Liver (tissue), 9 donors: ENCODE data around the gene ZNF816. TPM values are rescaled to one million over a fixed set of nuclear protein-coding genes. Genes with fewer than 3 reads are reported as not detected.

ENCODE experiments used
- DNase-seq: peaks from one replicate; pipeline ENCODE4 v3.0.0-alpha.2; 2017; ENCODE audit warnings: low spot score
- H3K27ac ChIP-seq, 2 donors: one replicate each; pipeline ENCODE4 v1.7.0; 2013; ENCODE audit warnings: inconsistent platforms in 2 of 2, low read length in 2 of 2, control low read depth in 1 of 2, low read depth in 1 of 2, mild to moderate bottlenecking in 1 of 2
- H3K27me3 ChIP-seq, 4 donors: one replicate each; pipeline versions ENCODE4 v1.6.1 to v1.7.0; 2013; ENCODE audit warnings: low read length in 3 of 4, inconsistent platforms in 1 of 4, mild to moderate bottlenecking in 1 of 4, moderate library complexity in 1 of 4; ENCODE audit not compliant: control insufficient read depth in 4 of 4, insufficient read depth in 4 of 4
- H3K36me3 ChIP-seq, 4 donors: one replicate each; pipeline versions ENCODE4 v1.6.1 to v1.7.0; 2013; ENCODE audit warnings: low read length in 3 of 4, mild to moderate bottlenecking in 3 of 4, low read depth in 1 of 4, moderate library complexity in 1 of 4; ENCODE audit not compliant: control insufficient read depth in 4 of 4, insufficient read depth in 3 of 4
- H3K4me1 ChIP-seq, 4 donors: one replicate each; pipeline versions ENCODE4 v1.6.1 to v1.7.0; 2013; ENCODE audit warnings: low read length in 3 of 4, mild to moderate bottlenecking in 3 of 4, moderate library complexity in 1 of 4; ENCODE audit not compliant: control insufficient read depth in 4 of 4, insufficient read depth in 4 of 4
- H3K4me3 ChIP-seq, 3 donors: one replicate each; pipeline versions ENCODE4 v1.6.1 to v1.7.0; 2013; ENCODE audit warnings: low read length in 3 of 3, control low read depth in 1 of 3, low read depth in 1 of 3, mild to moderate bottlenecking in 1 of 3
- H3K9ac ChIP-seq, 2 donors: one replicate each; pipeline ENCODE4 v1.7.0; 2013; ENCODE audit warnings: low read length in 2 of 2, mild to moderate bottlenecking in 2 of 2, moderate library complexity in 2 of 2, control low read depth in 1 of 2, low read depth in 1 of 2
- H3K9me3 ChIP-seq, 4 donors: one replicate each; pipeline versions ENCODE4 v1.6.1 to v1.7.0; 2013; ENCODE audit warnings: low read length in 3 of 4; ENCODE audit not compliant: control insufficient read depth in 4 of 4
- EGR1 ChIP-seq, 2 donors: IDR thresholded peaks; 2 replicates each; pipeline ENCODE4 v1.6.1; 2016 to 2018; ENCODE audit warnings: antibody characterized with exemption in 2 of 2, low read depth in 2 of 2
- FOXA1 ChIP-seq: IDR thresholded peaks from 2 replicates; pipeline ENCODE4 v1.6.1; 2016; ENCODE audit warnings: antibody characterized with exemption
- FOXA2 ChIP-seq: IDR thresholded peaks from 2 replicates; pipeline ENCODE4 v1.6.1; 2016; ENCODE audit warnings: antibody characterized with exemption
- HNF4A ChIP-seq, 2 donors: conservative IDR thresholded peaks; 2 replicates each; pipeline ENCODE4 v1.6.1; 2016; ENCODE audit warnings: antibody characterized with exemption in 2 of 2, mild to moderate bottlenecking in 2 of 2
- HNF4G ChIP-seq: IDR thresholded peaks from 2 replicates; pipeline ENCODE4 v1.6.1; 2016; ENCODE audit warnings: antibody characterized with exemption
- JUND ChIP-seq, 2 donors: IDR thresholded peaks; 2 replicates each; pipeline ENCODE4 v1.6.1; 2016; ENCODE audit warnings: antibody characterized with exemption in 2 of 2
- NR2F2 ChIP-seq: IDR thresholded peaks from 2 replicates; pipeline ENCODE4 v1.6.1; 2016; ENCODE audit warnings: antibody characterized with exemption
- RXRA ChIP-seq, 2 donors: IDR thresholded peaks; 2 replicates each; pipeline ENCODE4 v1.6.1; 2017 to 2018; ENCODE audit warnings: antibody characterized with exemption in 2 of 2, mild to moderate bottlenecking in 1 of 2
- SP1 ChIP-seq: IDR thresholded peaks from 2 replicates; pipeline ENCODE4 v1.6.1; 2018; ENCODE audit warnings: antibody characterized with exemption, mild to moderate bottlenecking
- TAF1 ChIP-seq: conservative IDR thresholded peaks from 2 replicates; pipeline ENCODE4 v1.6.1; 2016; ENCODE audit warnings: antibody characterized with exemption, mild to moderate bottlenecking
- WGBS: extraction: QIAGEN DNeasy Blood & Tissue Kit; methylation state at CpG from one replicate; pipeline ENCODE4 v1.1.7; 2013; 5-methylcytosine and 5-hydroxymethylcytosine counted together
- polyA plus RNA-seq, 2 donors: library from polyadenylated mRNA; stranded (reverse) in 1 of 2; unstranded in 1 of 2; fragments of 200-250 nt in 1 of 2; fragments of >200 nt in 1 of 2; fragmentation: Nextera tagmentation in 1 of 2; extraction: Ambion mirVana in 1 of 2; gene quantifications; one replicate each; pipeline versions ENCODE4 v1.2.1 to v1.2.3, GENCODE V29; 2013 to 2015
- total RNA-seq, 2 donors: library from RNA; depleted of rRNA; stranded (reverse); fragments of >200 nt; gene quantifications; one replicate each; pipeline ENCODE4 v1.2.3, GENCODE V29; 2014
- TF ChIP-seq, protein P1 (sequence below): fragments of 150-350 bp; IDR thresholded peaks from 2 replicates; pipeline ENCODE4 v1.5.1; 2017; ENCODE audit warnings: improper control_type of control experiment, low read depth, low read length; ENCODE audit not compliant: missing input control
- TF ChIP-seq, protein P2 (sequence below): IDR thresholded peaks from 2 replicates; pipeline ENCODE4 v1.6.1; 2016; ENCODE audit warnings: antibody characterized with exemption, mild to moderate bottlenecking
- TF ChIP-seq, protein P3 (sequence below): IDR thresholded peaks from 2 replicates; pipeline ENCODE4 v1.6.1; 2016; ENCODE audit warnings: antibody characterized with exemption
- TF ChIP-seq, protein P4 (sequence below): IDR thresholded peaks from 2 replicates; pipeline ENCODE4 v1.6.1; 2016; ENCODE audit warnings: antibody characterized with exemption
- TF ChIP-seq, protein P5 (sequence below): IDR thresholded peaks from 2 replicates; pipeline ENCODE4 v1.6.1; 2016; ENCODE audit warnings: antibody characterized with exemption
- donor health status: healthy.
- donor health status: healthy.
- donor health status: healthy.
- donor health status: healthy.
- donor health status: healthy.

ZNF816 gene
- total and polyA plus RNA-seq, 4 donors: 0.93 to 6.5 (median 1.7) TPM

DNA sequence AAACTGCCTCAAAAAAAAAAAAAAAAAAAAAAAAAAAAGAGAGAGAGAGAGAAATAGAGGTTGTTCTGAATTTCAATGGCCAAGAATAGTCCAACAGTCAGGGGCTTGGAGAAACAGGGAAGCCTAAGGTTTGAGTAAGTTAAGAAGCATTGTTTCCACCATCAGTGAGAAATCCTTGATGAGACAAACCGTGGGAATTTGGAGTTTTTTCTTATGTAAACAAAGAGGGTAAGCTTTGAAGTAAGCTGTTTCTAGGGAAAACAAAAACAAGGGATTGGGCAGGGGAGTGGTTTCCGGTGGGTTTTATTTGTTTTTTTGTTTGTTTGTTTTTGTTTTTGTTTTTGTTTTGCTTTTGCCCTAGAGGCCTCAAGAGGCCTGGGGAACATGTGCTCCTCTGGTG lies 39.8 kb upstream of the ZNF816 start:
- H3K9ac ChIP-seq: no peak overlapping the region
- no peak overlapping the region for H3K27ac ChIP-seq
- no peaks in the 10 kb centered on the region for H3K36me3 ChIP-seq
- no peaks in the 10 kb centered on the region for H3K4me1 ChIP-seq
- no peaks in the 10 kb centered on the region for H3K27me3 ChIP-seq
- WGBS: 37% methylated on average over 2 of the region's 2 CpGs
- DNase-seq: no peak
- TF ChIP-seq NR2F2: no peak
- TF ChIP-seq FOXA1: no peak
- TF ChIP-seq, protein P1, sequence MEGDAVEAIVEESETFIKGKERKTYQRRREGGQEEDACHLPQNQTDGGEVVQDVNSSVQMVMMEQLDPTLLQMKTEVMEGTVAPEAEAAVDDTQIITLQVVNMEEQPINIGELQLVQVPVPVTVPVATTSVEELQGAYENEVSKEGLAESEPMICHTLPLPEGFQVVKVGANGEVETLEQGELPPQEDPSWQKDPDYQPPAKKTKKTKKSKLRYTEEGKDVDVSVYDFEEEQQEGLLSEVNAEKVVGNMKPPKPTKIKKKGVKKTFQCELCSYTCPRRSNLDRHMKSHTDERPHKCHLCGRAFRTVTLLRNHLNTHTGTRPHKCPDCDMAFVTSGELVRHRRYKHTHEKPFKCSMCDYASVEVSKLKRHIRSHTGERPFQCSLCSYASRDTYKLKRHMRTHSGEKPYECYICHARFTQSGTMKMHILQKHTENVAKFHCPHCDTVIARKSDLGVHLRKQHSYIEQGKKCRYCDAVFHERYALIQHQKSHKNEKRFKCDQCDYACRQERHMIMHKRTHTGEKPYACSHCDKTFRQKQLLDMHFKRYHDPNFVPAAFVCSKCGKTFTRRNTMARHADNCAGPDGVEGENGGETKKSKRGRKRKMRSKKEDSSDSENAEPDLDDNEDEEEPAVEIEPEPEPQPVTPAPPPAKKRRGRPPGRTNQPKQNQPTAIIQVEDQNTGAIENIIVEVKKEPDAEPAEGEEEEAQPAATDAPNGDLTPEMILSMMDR: no peak
- TF ChIP-seq FOXA2: no peak
- TF ChIP-seq HNF4G: no peak
- no peak for TF ChIP-seq HNF4A (conservative IDR thresholded peaks at IDR 0.05)
- TF ChIP-seq, protein P2, sequence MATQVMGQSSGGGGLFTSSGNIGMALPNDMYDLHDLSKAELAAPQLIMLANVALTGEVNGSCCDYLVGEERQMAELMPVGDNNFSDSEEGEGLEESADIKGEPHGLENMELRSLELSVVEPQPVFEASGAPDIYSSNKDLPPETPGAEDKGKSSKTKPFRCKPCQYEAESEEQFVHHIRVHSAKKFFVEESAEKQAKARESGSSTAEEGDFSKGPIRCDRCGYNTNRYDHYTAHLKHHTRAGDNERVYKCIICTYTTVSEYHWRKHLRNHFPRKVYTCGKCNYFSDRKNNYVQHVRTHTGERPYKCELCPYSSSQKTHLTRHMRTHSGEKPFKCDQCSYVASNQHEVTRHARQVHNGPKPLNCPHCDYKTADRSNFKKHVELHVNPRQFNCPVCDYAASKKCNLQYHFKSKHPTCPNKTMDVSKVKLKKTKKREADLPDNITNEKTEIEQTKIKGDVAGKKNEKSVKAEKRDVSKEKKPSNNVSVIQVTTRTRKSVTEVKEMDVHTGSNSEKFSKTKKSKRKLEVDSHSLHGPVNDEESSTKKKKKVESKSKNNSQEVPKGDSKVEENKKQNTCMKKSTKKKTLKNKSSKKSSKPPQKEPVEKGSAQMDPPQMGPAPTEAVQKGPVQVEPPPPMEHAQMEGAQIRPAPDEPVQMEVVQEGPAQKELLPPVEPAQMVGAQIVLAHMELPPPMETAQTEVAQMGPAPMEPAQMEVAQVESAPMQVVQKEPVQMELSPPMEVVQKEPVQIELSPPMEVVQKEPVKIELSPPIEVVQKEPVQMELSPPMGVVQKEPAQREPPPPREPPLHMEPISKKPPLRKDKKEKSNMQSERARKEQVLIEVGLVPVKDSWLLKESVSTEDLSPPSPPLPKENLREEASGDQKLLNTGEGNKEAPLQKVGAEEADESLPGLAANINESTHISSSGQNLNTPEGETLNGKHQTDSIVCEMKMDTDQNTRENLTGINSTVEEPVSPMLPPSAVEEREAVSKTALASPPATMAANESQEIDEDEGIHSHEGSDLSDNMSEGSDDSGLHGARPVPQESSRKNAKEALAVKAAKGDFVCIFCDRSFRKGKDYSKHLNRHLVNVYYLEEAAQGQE: no peak
- TF ChIP-seq SP1: no peak
- TF ChIP-seq EGR1 (IDR thresholded peaks at IDR 0.05; ENCODE audit: low read depth in 2 of 2): no peak
- H3K4me3 ChIP-seq: no peak overlapping the region
- H3K9me3 ChIP-seq: peaks cover 0 to 11% (median 4%) of the 10 kb centered on the region in 4 donors

DNA sequence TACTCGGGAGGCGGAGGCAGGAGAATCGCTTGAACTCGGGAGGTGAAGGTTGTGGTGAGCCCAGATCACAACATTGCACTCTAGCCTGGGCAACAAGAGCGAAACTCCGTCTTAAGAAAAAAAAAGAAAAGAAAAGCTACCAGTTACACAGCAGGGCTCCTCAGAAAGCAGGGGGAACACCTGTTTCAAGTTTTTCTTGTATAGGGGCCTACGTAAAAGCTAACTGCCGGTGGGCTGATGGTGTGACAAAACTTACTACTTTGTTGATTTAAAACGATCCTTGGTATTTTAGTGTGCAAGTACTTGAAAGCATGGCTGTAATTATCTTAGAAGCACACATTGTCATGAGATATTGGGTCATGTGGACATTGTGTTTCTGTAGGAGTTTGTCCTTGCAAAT lies 35.3 kb upstream of the ZNF816 start:
- DNase-seq: no peak
- WGBS: 73% methylated on average over 9 of the region's 9 CpGs

More for the DNA sequence above, 35.3 kb upstream of the ZNF816 start:
- Histone ChIP-seq H3K4me3 (no peak overlapping the region), H3K27me3 (no peaks in the 10 kb centered on the region), H3K9ac (no peak overlapping the region), H3K9me3 (peaks cover 4 to 22% (median 9%) of the 10 kb centered on the region in 4 donors), H3K36me3 (no peaks in the 10 kb centered on the region), H3K27ac (no peak overlapping the region), H3K4me1 (no peaks in the 10 kb centered on the region)
- TF ChIP-seq NR2F2: no peak
- no peak for TF ChIP-seq SP1
- no peak for TF ChIP-seq HNF4A (conservative IDR thresholded peaks at IDR 0.05)
- no peak for TF ChIP-seq EGR1 (IDR thresholded peaks at IDR 0.05; ENCODE audit: low read depth in 2 of 2)
- TF ChIP-seq, protein P1: no peak
- TF ChIP-seq, protein P3, sequence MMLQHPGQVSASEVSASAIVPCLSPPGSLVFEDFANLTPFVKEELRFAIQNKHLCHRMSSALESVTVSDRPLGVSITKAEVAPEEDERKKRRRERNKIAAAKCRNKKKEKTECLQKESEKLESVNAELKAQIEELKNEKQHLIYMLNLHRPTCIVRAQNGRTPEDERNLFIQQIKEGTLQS: no peak
- TF ChIP-seq, protein P4, sequence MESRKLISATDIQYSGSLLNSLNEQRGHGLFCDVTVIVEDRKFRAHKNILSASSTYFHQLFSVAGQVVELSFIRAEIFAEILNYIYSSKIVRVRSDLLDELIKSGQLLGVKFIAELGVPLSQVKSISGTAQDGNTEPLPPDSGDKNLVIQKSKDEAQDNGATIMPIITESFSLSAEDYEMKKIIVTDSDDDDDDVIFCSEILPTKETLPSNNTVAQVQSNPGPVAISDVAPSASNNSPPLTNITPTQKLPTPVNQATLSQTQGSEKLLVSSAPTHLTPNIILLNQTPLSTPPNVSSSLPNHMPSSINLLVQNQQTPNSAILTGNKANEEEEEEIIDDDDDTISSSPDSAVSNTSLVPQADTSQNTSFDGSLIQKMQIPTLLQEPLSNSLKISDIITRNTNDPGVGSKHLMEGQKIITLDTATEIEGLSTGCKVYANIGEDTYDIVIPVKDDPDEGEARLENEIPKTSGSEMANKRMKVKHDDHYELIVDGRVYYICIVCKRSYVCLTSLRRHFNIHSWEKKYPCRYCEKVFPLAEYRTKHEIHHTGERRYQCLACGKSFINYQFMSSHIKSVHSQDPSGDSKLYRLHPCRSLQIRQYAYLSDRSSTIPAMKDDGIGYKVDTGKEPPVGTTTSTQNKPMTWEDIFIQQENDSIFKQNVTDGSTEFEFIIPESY: no peak
- no peak for TF ChIP-seq HNF4G
- no peak for TF ChIP-seq RXRA (IDR thresholded peaks at IDR 0.05)
- no peak for TF ChIP-seq JUND (IDR thresholded peaks at IDR 0.05)
- no peak for TF ChIP-seq FOXA1
- TF ChIP-seq TAF1: no peak
- TF ChIP-seq, protein P5, sequence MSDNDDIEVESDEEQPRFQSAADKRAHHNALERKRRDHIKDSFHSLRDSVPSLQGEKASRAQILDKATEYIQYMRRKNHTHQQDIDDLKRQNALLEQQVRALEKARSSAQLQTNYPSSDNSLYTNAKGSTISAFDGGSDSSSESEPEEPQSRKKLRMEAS: no peak
